ENCODE measurements around the gene PSD2.

- TF ChIP-seq POLR2A (IDR thresholded peaks at IDR 0.05) (no peak), CTCF (IDR thresholded peaks at IDR 0.05) (no peak)
Observed at GRCh38 chr5:139756971-139757370, 38.6 kb upstream of the PSD2 start.

Measured in right lobe of liver (tissue), 4 donors.